HCT116 (cell line): Measurements from ENCODE around the gene PLA2G2C.

Experiments
- EGR1 ChIP-seq: IDR thresholded peaks from 2 replicates; pipeline ENCODE4 v1.6.1; 2012; ENCODE audit warnings: low read depth
- ELF1 ChIP-seq: IDR thresholded peaks from 2 replicates; pipeline ENCODE4 v1.6.1; 2012; ENCODE audit warnings: low read depth, borderline replicate concordance
- EZH2 ChIP-seq: fragments of 200-600 bp; sonication (generic); IDR thresholded peaks from 2 replicates; pipeline ENCODE4 v1.6.1; 2017; ENCODE audit warnings: antibody characterized with exemption, mixed run types
- JUND ChIP-seq: IDR thresholded peaks from 2 replicates; pipeline ENCODE4 v1.6.1; 2012
- POLR2A ChIP-seq: IDR thresholded peaks from 2 replicates; pipeline ENCODE4 v1.7.0; 2011; ENCODE audit warnings: borderline replicate concordance; ENCODE audit not compliant: insufficient read depth, insufficient read length; ENCODE audit errors: extremely low read depth
- POLR2AphosphoS5 ChIP-seq: IDR thresholded peaks from 2 replicates; pipeline ENCODE4 v1.6.1; 2011; ENCODE audit warnings: mild to moderate bottlenecking, low read depth, low read length, moderate library complexity
- RAD21 ChIP-seq: IDR thresholded peaks from 2 replicates; pipeline ENCODE4 v1.6.1; 2012; ENCODE audit warnings: low read depth, mild to moderate bottlenecking
- SIN3A ChIP-seq: IDR thresholded peaks from 2 replicates; pipeline ENCODE4 v1.6.1; 2012; ENCODE audit warnings: low read depth
- SP1 ChIP-seq: IDR thresholded peaks from 2 replicates; pipeline ENCODE4 v1.6.1; 2012; ENCODE audit warnings: low read depth
- SRF ChIP-seq: IDR thresholded peaks from 2 replicates; pipeline ENCODE4 v1.6.1; 2012; ENCODE audit warnings: low read depth
- TCF7L2 ChIP-seq: IDR thresholded peaks from 2 replicates; pipeline ENCODE4 v1.7.0; 2011; ENCODE audit warnings: borderline replicate concordance, inconsistent platforms; ENCODE audit not compliant: insufficient read depth, insufficient read length; ENCODE audit errors: extremely low read depth
- YY1 ChIP-seq: IDR thresholded peaks from 2 replicates; pipeline ENCODE4 v1.6.1; 2011; ENCODE audit warnings: low read length, low read depth, moderate library complexity, mild to moderate bottlenecking; ENCODE audit not compliant: insufficient replicate concordance; ENCODE audit errors: extremely low read depth
- TF ChIP-seq, protein P1 (sequence below), 3 experiments: fragments of 200-600 bp in 1 of 3; sonication (generic) in 1 of 3; IDR thresholded peaks in 2 of 3; conservative IDR thresholded peaks in 1 of 3; 2 replicates each; pipeline ENCODE4 v1.5.1; 2012 to 2017; ENCODE audit warnings: low read depth in 2 of 3, low read length in 2 of 3, antibody characterized with exemption in 1 of 3, borderline replicate concordance in 1 of 3, control low read depth in 1 of 3, mild to moderate bottlenecking in 1 of 3, mixed read lengths in 1 of 3, mixed run types in 1 of 3, moderate library complexity in 1 of 3; ENCODE audit not compliant: insufficient read depth in 1 of 3
- TF ChIP-seq, protein P2 (sequence below): IDR thresholded peaks from 2 replicates; pipeline ENCODE4 v1.6.1; 2012; ENCODE audit warnings: low read depth

DNA sequence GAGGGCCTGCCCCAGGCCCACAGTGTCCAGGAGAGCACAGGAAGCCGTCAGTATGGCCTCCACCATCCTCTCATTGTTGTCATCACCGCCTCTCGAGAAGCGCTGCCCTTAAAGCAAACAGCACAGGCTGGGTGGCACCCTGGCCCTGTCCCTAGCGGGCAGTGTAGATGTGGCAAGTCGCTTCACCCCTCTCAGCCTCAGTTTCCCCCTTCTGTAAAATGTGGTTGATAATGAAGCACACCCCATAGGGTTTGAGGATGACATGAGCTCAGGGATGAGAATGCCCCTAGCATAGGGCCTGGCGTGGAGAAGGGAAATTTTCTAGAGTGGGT lies 33.8 kb downstream of the PLA2G2C start:
- no peak for TF ChIP-seq EZH2
- TF ChIP-seq, protein P1, sequence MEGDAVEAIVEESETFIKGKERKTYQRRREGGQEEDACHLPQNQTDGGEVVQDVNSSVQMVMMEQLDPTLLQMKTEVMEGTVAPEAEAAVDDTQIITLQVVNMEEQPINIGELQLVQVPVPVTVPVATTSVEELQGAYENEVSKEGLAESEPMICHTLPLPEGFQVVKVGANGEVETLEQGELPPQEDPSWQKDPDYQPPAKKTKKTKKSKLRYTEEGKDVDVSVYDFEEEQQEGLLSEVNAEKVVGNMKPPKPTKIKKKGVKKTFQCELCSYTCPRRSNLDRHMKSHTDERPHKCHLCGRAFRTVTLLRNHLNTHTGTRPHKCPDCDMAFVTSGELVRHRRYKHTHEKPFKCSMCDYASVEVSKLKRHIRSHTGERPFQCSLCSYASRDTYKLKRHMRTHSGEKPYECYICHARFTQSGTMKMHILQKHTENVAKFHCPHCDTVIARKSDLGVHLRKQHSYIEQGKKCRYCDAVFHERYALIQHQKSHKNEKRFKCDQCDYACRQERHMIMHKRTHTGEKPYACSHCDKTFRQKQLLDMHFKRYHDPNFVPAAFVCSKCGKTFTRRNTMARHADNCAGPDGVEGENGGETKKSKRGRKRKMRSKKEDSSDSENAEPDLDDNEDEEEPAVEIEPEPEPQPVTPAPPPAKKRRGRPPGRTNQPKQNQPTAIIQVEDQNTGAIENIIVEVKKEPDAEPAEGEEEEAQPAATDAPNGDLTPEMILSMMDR (IDR thresholded peaks at IDR 0.05 in 2 of 3, conservative IDR thresholded peaks at IDR 0.05 in 1 of 3; ENCODE audit: borderline replicate concordance in 1 of 3, insufficient read depth in 1 of 3, low read depth in 2 of 3, low read length in 2 of 3), result no peak; a peak in 1 of 6 replicates
- no peak for TF ChIP-seq RAD21
- no peak for TF ChIP-seq ELF1
- no peak for TF ChIP-seq SRF
- no peak for TF ChIP-seq JUND
- no peak for TF ChIP-seq TCF7L2
- no peak for TF ChIP-seq SIN3A
- TF ChIP-seq YY1, result no peak
- no peak for TF ChIP-seq POLR2AphosphoS5
- no peak for TF ChIP-seq EGR1
- no peak for TF ChIP-seq POLR2A
- TF ChIP-seq, protein P2, sequence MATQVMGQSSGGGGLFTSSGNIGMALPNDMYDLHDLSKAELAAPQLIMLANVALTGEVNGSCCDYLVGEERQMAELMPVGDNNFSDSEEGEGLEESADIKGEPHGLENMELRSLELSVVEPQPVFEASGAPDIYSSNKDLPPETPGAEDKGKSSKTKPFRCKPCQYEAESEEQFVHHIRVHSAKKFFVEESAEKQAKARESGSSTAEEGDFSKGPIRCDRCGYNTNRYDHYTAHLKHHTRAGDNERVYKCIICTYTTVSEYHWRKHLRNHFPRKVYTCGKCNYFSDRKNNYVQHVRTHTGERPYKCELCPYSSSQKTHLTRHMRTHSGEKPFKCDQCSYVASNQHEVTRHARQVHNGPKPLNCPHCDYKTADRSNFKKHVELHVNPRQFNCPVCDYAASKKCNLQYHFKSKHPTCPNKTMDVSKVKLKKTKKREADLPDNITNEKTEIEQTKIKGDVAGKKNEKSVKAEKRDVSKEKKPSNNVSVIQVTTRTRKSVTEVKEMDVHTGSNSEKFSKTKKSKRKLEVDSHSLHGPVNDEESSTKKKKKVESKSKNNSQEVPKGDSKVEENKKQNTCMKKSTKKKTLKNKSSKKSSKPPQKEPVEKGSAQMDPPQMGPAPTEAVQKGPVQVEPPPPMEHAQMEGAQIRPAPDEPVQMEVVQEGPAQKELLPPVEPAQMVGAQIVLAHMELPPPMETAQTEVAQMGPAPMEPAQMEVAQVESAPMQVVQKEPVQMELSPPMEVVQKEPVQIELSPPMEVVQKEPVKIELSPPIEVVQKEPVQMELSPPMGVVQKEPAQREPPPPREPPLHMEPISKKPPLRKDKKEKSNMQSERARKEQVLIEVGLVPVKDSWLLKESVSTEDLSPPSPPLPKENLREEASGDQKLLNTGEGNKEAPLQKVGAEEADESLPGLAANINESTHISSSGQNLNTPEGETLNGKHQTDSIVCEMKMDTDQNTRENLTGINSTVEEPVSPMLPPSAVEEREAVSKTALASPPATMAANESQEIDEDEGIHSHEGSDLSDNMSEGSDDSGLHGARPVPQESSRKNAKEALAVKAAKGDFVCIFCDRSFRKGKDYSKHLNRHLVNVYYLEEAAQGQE, result no peak
- TF ChIP-seq SP1, result no peak
